T-helper 2 cell (primary cell): Measurements from ENCODE around the gene TNFRSF14.

Experiments used
- DNase-seq, 5 experiments: peaks; one replicate each; pipeline versions ENCODE4 v3.0.0 to v3.0.0-alpha.2; 2012 to 2022
- total RNA-seq, 2 donors: gene quantifications; one replicate each; lab custom pipeline; 2026; lab: John Stamatoyannopoulos, UW

TNFRSF14 gene
- 160 to 170 reads per million in 2 donors for total RNA-seq

DNA sequence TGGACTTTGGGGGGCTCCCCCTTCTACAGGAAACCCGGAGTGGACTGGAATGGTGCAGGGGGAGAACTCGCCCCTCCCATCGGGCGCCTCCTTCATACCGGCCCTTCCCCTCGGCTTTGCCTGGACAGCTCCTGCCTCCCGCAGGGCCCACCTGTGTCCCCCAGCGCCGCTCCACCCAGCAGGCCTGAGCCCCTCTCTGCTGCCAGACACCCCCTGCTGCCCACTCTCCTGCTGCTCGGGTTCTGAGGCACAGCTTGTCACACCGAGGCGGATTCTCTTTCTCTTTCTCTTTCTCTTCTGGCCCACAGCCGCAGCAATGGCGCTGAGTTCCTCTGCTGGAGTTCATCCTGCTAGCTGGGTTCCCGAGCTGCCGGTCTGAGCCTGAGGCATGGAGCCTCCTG, at the start of gene TNFRSF14:
TSS of gene TNFRSF14 (plus strand) at position 95 of the 401 bp plus-strand sequence. CDS start at position 389, 294 bp downstream.
- DNase-seq, result peak; percentile 42 to 89 (median 59)

GRCh38 chr1:2506901-2507565, 49.1 kb upstream of the TNFRSF14 start:
- DNase-seq, result no peak

DNA sequence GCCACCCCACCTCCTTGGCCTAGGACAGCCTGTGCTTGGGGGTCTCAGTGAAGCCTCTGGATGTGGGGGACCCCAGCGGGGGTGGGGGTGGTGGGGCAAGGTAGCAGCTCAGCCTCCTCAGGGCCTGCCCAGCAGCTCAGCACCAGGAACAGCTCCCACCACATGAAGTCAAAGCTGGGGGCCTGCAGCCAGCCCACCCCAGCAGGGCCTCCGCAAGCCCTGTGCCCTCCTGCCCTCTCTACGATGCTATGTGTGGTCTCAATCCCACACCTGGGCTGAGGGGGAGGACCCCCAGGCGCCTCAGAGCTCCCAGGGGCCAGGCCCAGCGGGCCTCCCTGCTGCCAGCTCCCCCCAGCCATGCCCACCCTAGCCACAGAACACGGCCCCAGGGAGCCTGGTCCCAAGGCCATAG, 48.4 kb upstream of the TNFRSF14 start:
- DNase-seq, result no peak

DNA sequence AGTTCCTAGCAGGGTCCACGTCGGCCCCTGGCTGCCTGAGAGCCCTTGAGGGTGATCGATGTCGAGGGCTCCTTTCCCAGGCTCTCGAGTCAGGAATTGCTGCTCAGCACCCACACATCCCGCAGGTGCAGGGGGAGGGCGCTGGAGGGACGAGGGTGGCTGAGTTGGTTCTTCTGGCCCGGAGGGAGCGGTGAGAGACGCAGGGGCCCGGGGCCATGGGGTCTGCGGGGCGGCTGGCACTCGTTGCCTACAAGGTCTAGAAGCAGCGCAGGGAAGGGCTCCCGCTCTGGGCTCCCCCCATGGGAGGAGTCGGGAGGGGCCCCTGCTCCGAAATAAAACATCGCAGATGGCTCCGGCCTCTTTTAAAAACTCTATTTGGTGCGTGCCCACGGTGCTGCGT, 48.0 kb upstream of the TNFRSF14 start:
- no peak for DNase-seq

- no peak for DNase-seq
These were observed 47.4 kb upstream of the TNFRSF14 start for GRCh38 chr1:2508751-2509150.

GRCh38 chr1:2509589-2509988, 46.6 kb upstream of the TNFRSF14 start:
- DNase-seq, result no peak

- no peak for DNase-seq
These were observed 45.6 kb upstream of the TNFRSF14 start for GRCh38 chr1:2510366-2511155.

DNA sequence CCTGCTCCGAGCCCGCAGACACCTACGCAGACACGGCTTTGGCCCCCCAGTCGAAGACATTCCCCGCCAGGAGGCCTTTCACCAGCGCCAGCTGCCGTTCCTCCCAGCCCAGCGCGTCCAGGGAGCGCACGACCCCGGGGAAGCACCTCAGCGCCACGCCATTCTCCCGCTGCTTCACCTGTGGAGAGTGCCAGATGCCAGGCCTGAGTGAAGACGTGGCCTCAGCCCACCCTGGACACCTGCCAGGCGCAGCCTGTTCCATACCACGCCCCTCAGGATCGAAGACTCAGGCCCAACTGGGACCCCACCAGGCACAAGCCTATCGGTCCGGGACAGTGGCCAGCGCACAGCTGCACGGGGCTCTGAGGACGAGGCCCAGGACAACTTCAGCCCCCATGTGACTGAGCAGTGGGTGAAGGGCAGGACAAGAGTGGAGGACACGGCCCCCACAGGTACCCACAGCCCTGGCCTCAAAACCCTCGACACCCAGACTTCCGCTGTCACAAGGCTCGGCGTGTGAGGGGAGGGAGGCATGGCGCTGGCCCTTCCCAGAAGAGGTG, 43.2 kb upstream of the TNFRSF14 start:
- DNase-seq, result no peak

DNA sequence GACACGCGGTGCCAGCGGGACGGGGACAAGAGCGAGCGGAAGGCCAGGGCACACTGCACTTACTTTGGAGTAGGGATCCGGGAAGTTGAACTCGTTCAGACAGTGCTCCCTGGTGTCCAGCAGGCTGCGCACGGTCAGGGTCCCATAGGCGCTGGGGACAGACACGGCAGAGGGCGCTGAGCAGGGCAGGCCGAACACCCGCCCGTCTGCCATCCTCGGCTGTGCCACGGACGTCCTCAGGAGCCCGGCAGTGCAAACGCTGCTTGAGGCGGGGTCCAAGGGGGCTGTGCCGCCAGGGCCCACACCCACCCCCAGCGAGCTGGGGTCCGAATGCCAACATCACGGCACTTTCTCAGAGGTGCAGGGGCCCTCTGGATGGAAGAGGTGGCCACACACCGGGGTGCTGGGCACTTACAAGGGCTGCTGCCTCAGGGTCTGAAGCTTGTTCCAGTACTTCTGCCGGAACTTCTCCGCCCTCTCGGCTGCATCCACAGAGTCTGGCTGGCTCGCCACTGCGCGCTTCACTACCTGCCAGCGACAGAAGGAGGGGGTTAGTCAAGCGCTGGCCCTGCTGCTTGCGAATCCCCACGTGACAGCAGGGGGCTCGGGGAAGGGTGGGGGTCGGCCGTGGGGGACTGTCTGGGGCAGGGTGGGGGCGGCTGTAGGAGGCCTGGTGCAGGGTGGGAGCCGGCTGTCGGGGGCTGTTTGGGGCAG, 42.1 kb upstream of the TNFRSF14 start:
- no peak for DNase-seq

- no peak for DNase-seq
These were observed 41.1 kb upstream of the TNFRSF14 start for GRCh38 chr1:2514863-2515762.

DNA sequence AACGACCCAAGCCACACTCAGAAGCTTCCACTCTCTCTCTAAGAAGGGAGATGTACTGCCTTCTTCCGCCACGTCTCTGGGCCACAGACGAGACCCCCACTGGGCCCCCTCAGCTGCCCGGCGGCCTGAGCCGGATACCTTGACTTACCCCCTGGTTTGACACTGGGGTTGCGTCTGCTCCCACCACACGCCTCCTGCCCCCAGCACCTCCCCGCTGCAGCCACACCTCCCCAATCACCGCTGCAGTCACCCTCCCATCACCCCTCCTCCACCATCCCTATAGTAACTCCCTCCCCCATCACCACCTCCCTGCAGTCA, 40.4 kb upstream of the TNFRSF14 start:
- DNase-seq, result no peak

GRCh38 chr1:2516124-2516523, 40.0 kb upstream of the TNFRSF14 start:
- DNase-seq, result no peak

DNA sequence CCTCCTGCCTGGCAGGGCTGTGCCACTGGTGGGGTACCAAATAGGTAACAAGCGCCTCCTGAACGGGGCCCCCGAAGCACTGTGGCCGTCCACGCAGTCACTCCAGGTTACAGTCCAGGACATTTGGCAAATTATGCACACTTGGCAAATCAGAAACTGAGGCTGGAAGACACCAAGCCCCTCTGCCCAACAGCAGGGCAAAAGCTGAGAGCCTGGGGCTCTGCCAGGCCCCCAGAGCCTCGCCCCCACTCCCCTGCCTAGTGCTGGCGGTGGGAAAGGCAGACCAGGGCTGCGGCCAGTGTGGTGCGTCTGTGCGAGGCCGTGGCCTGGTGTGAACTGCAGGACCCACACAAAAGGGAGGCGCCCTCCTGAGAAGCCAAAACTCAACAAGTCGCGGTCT, 39.2 kb upstream of the TNFRSF14 start:
- no peak for DNase-seq

GRCh38 chr1:2517966-2518365, 38.2 kb upstream of the TNFRSF14 start:
- DNase-seq, result no peak

GRCh38 chr1:2518528-2518927, 37.6 kb upstream of the TNFRSF14 start:
- DNase-seq, result no peak

- DNase-seq, result no peak
These were observed 37.0 kb upstream of the TNFRSF14 start for GRCh38 chr1:2519029-2519685.

DNA sequence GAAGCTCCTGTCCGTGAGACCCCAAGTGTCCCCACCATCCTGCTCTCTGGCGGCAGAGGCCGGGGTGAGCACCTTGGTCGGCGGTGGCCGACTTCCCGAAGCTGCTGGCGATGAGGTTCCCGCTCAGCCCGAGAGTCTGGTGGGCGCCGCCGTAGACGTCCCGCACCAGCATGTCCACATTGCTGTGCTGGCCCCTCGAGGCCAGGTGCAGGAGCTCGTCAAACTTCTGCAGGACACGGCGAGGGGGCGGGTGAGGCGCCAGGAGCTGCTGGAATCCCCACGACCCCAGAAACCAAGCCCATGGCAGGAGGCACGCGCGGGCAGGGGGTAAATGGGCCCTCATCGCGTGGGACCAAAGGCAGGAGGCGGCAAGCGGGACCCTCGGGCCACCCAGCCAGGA, 36.4 kb upstream of the TNFRSF14 start:
- no peak for DNase-seq

- DNase-seq, result no peak
These were observed 36.0 kb upstream of the TNFRSF14 start for GRCh38 chr1:2520206-2520605.

- DNase-seq, result no peak
These were observed 35.4 kb upstream of the TNFRSF14 start for GRCh38 chr1:2520806-2521205.

DNA sequence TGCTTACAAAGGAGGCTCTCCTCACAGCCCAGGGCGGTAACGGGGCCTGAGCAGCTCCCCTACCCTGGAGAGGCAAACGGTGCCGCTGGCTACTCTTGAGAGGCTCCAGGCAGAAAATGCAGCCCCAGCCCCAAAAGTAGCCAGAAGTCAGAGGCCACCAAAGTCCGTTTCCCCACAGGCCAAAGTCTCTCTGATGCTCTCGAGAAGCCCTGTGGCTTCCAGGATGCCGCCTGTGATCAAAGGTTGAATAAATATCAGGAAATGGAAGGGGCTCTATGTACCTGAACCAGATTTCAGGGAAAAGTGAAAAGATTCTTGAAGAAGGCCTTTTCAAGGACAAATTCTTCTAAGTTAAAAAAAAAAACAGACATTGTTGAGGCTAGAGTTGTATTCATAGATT, 33.9 kb upstream of the TNFRSF14 start:
- no peak for DNase-seq

GRCh38 chr1:2523191-2523890, 32.8 kb upstream of the TNFRSF14 start:
- DNase-seq, result peak in 1 of 5 experiments; percentile 71
